ENCODE measurements around the gene MET. TPM values are rescaled to one million over a fixed set of nuclear protein-coding genes. Genes with fewer than 3 reads are reported as not detected.

The MET gene
- total RNA-seq, 1 experiment from 2014 or later = 8.3 TPM

DNA sequence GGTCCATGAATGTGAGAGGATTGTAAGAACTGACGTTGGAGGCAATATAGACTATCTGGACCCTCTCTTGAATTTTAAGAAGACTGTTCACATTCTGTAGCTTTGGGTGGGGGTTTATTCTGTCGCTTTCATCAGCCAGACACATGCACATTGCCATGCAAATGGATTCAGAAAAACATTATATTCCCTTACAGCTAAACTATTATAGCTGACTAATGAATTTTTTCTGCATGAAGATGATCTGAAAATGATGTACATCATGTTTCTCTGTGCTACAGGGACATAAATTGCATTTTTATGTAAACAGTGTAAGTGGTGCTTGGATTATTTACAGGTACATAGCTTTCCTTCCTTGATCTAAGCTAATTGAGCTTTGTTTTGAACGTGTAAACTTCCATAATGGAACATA lies 1.5 kb downstream of the MET start:
- Histone ChIP-seq H3K27me3 (replicated peaks) (no peaks in the 10 kb centered on the region), H3K36me3 (no peaks in the 10 kb centered on the region), H3K4me3 (no peak overlapping the region; the same call in 1 of the 2 replicates), H3K27ac (no peak overlapping the region), H3K9me3 (replicated peaks) (no peaks in the 10 kb centered on the region), H3K4me1 (replicated peaks) (peaks cover 11% of the 10 kb centered on the region)
- no peak for DNase-seq (ENCODE audit: low read depth in 1 of 2, low spot score in 2 of 2)

DNA sequence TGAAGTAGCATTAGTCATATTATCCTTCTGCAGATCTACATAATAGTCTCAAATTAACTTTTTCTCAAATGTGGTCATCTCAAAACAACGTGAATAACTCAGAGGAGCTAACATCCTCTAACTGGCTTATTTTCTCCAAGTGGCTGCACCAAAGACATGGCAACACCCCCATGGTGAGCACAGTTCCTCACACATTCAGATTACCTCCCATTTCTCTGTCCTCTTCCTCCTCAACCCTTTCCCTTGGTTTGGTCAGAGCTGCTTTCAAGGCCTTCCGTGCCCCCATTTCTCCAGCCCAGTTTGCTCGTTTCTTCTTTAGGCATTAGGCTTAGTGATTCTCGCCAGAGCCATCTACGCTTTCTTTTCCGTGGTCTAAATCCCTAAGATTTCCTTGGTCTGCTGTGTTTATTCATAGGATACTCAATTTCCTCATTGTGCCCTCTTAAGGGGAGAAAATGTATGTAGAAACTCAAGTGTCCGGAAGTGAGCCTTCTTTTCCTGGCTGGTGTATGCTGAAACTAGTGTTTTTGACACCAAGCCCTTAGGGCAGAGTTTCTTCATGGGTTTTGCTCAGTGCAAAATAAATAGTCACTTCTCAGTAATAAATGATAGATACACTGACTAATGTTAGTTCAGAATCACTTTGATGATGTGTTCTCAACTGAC lies 2.6 kb downstream of the MET start:
- Histone ChIP-seq H3K36me3 (no peaks in the 10 kb centered on the region), H3K4me1 (replicated peaks) (peaks cover 16% of the 10 kb centered on the region), H3K9me3 (replicated peaks) (no peaks in the 10 kb centered on the region), H3K4me3 (no peak overlapping the region), H3K27ac (no peak overlapping the region), H3K27me3 (replicated peaks) (no peaks in the 10 kb centered on the region)
- no peak for DNase-seq (ENCODE audit: low read depth in 1 of 2, low spot score in 2 of 2)

DNA sequence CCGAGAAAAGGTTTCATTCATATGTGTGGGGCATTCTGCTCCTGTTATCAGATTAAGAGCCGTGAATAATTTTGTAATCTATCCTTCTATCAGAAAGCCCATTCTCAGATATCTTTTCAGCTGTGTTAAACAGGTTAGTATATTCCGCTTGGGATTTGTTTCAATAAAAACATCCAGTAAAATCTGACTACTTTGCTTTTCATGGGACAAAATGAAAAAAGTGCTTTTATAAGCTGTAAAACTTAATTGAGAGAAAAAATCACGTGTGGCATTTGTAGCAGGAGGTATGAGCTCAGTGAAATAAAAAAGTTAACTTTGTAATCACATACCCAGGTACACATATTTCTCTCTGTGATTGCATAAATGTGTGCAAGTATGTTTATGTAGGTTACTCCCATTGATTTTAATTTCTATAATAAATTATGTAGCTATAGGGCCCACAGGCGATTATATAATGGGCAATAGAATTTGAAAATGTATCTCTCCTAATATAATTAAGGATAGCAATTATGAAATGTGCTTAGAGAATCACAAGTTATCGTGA lies 3.9 kb downstream of the MET start:
- H3K4me3 ChIP-seq = no peak overlapping the region
- no peak for DNase-seq (ENCODE audit: low read depth in 1 of 2, low spot score in 2 of 2)
- no peaks in the 10 kb centered on the region for H3K36me3 ChIP-seq
- no peak overlapping the region for H3K27ac ChIP-seq
- peaks cover 18% of the 10 kb centered on the region for H3K4me1 ChIP-seq (replicated peaks)
- no peaks in the 10 kb centered on the region for H3K27me3 ChIP-seq (replicated peaks)
- H3K9me3 ChIP-seq (replicated peaks) = no peaks in the 10 kb centered on the region

DNA sequence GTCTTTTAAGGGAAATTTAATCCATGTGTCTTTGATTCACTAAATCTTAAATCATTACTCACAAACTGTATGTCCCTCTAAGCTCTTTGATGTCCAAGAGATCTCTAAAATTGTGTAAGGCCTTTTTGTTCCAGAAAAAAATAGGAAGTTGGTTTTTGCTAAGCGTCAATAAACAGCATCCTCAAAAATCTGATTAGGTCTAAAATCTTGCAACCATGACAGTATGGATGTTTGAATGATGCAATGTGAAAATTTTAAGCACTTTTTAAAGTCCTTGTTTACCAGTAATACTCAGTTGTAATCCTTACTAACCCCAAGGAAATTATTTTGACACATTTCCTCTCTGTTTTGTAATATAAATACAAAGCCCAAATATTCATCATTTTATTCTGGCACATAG lies 6.8 kb downstream of the MET start:
- Histone ChIP-seq H3K4me1 (replicated peaks) (peaks cover 6% of the 10 kb centered on the region), H3K4me3 (no peak overlapping the region), H3K27ac (no peak overlapping the region), H3K36me3 (no peaks in the 10 kb centered on the region), H3K27me3 (replicated peaks) (no peaks in the 10 kb centered on the region), H3K9me3 (replicated peaks) (no peaks in the 10 kb centered on the region)
- no peak for DNase-seq (ENCODE audit: low read depth in 1 of 2, low spot score in 2 of 2)

DNA sequence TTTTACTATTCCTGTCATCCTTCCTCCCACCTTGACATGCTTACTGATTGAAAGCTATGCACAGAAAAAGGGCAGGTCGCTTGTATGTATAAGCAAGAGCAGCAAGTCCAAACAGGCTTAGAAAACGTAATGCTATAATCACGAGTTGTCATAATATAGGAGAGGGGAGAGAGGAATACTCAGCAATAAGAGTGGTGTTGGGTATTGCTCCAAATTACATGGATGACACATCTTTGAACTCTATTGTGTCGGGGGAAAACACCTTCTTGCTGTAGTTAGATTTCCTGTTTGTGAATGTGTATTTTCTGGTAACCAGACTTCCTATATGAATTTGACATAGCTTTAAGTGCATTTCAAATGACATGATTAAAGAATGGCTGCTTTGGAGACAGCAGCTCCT lies 7.5 kb downstream of the MET start:
- Histone ChIP-seq H3K9me3 (replicated peaks) (no peaks in the 10 kb centered on the region), H3K4me3 (no peak overlapping the region), H3K27ac (no peak overlapping the region), H3K27me3 (replicated peaks) (no peaks in the 10 kb centered on the region), H3K4me1 (replicated peaks) (peaks cover 6% of the 10 kb centered on the region), H3K36me3 (no peaks in the 10 kb centered on the region)
- DNase-seq (ENCODE audit: low read depth in 1 of 2, low spot score in 2 of 2) = no peak

DNA sequence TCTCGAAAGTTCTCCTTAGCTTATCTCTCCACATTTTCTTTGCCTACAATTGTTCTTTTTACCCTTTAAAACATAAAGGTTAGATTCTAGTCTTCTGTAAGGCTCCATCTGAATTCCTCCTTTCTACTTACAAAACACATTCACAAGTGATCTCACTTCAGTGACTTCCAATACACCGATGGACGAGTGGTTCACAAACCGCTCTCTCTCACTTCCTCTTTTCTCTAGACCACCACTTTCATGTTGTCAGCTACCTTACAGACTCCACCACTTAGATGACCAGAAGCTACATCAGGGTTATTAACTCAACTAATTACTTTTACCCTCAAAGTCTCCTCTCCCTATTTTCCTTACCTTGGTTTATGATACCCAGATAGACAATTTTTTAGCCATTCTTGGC lies 11.8 kb downstream of the MET start:
- H3K4me3 ChIP-seq = no peak overlapping the region
- no peak for DNase-seq (ENCODE audit: low read depth in 1 of 2, low spot score in 2 of 2)
- H3K9me3 ChIP-seq (replicated peaks) = no peaks in the 10 kb centered on the region
- H3K4me1 ChIP-seq (replicated peaks) = peaks cover 29% of the 10 kb centered on the region
- no peaks in the 10 kb centered on the region for H3K27me3 ChIP-seq (replicated peaks)
- no peak overlapping the region for H3K27ac ChIP-seq
- no peaks in the 10 kb centered on the region for H3K36me3 ChIP-seq

DNA sequence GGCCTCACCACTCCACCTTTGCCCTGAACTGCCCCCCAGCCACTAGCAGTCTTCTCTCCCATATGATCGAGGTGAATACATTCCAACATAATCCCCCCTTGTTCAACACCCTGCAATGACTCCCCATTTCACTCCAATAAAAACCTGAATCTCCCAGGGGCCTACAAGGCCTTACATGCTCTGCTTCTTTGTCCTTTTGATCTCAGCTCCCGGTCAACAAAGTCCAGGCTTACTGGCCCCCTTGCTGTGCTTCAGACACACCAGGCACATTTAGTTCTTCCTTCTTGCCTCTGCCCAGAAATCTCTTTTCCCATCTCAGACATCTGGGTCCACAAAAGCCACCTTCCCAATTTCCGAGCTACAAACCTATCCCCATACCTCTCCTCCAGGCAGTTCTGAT lies 14.0 kb downstream of the MET start:
- DNase-seq (ENCODE audit: low read depth in 1 of 2, low spot score in 2 of 2) = no peak
- Histone ChIP-seq H3K9me3 (replicated peaks) (no peaks in the 10 kb centered on the region), H3K4me3 (no peak overlapping the region), H3K27ac (no peak overlapping the region), H3K36me3 (no peaks in the 10 kb centered on the region), H3K27me3 (replicated peaks) (no peaks in the 10 kb centered on the region), H3K4me1 (replicated peaks) (peaks cover 37% of the 10 kb centered on the region)

DNA sequence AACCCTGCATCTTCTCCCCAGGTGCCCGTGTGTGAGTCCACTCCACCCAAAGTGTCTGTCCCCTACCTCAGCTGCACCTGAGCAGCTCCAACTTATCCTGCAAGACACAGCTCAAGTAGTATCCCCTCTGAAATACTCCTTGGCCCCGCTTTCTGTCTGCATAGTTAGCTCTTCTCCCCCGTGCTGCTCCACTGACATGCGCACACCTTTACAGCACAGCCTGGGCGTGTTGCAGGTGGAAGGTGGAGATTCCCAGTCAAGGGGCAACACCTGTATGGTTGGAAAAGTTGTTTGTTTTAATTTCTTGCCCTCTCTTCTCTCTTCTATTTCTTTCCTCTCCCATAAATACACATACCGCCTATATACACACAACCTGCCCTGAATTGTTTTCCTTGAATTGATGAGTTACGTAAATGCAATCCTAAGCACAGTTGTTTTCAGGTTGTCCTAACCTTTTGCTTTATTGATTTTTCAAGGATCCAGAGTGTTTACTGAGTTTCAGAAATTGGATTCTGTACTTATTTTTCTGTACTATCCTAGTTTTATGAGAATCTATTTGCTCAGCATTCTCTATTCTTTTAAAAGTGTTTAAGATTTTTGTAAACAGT lies 14.9 kb downstream of the MET start:
- H3K4me1 ChIP-seq (replicated peaks) = peaks cover 37% of the 10 kb centered on the region
- H3K9me3 ChIP-seq (replicated peaks) = no peaks in the 10 kb centered on the region
- H3K27ac ChIP-seq = no peak overlapping the region; the same call in 1 of the 2 replicates

DNA sequence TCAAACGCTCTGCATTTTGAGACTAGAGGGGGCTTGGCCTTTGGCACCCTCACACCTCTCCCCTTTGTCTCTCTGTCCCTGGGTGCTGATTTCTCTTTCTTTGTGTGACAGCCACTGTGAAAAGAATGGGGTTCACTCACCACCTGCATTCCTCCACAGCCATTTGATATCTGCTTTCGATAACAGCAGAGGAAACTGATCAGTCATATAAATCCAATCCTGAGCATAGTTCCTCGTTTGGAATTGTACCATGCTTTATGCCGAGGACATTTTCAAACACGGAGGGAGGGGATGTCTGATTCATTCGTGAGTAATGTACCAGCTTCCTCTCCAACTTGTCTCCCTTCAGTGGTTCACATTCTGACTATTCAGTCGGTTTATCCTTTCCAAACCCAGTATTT lies 15.8 kb downstream of the MET start:
- no peak overlapping the region for H3K4me3 ChIP-seq
- no peaks in the 10 kb centered on the region for H3K9me3 ChIP-seq (replicated peaks)
- H3K27me3 ChIP-seq (replicated peaks) = no peaks in the 10 kb centered on the region
- no peaks in the 10 kb centered on the region for H3K36me3 ChIP-seq
- H3K4me1 ChIP-seq (replicated peaks) = peaks cover 42% of the 10 kb centered on the region
- peak overlapping the region; percentile 66 for H3K27ac ChIP-seq
- DNase-seq (ENCODE audit: low read depth in 1 of 2, low spot score in 2 of 2) = peak in 1 of 2 experiments; percentile 50

More for the DNA sequence above, 14.9 kb downstream of the MET start:
- H3K4me3 ChIP-seq = no peak overlapping the region
- H3K36me3 ChIP-seq = no peaks in the 10 kb centered on the region
- DNase-seq (ENCODE audit: low read depth in 1 of 2, low spot score in 2 of 2) = no peak
- H3K27me3 ChIP-seq (replicated peaks) = no peaks in the 10 kb centered on the region

DNA sequence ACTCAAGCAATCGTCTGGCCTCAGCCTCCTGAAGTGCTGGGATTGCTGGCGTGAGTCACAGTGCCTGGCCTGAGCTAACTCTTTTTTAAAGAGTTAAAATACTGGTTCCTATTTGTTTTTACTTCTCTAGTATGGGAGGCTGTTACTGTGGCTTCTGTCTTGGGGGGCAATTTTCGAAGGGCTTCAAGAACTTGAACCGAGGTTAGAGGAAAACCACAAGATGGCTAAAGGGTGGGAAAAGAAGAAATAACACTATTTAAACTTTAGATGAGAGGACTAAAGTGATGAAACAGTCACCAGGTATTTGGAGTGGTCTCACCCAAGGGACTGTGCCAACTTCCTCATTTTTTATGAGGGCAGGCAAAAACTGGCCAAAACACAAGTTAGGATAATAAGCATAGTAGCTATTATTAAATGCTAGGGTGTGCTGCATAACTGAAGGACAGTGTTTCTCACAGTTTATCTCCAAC lies 17.8 kb downstream of the MET start:
- DNase-seq (ENCODE audit: low read depth in 1 of 2, low spot score in 2 of 2) = peak in 1 of 2 experiments; percentile 28
- H3K4me1 ChIP-seq (replicated peaks) = peaks cover 42% of the 10 kb centered on the region
- peak overlapping the region; percentile 13; the same call in 1 of the 2 replicates for H3K27ac ChIP-seq
- H3K4me3 ChIP-seq = no peak overlapping the region
- H3K9me3 ChIP-seq (replicated peaks) = no peaks in the 10 kb centered on the region
- no peaks in the 10 kb centered on the region for H3K36me3 ChIP-seq
- no peaks in the 10 kb centered on the region for H3K27me3 ChIP-seq (replicated peaks)

DNA sequence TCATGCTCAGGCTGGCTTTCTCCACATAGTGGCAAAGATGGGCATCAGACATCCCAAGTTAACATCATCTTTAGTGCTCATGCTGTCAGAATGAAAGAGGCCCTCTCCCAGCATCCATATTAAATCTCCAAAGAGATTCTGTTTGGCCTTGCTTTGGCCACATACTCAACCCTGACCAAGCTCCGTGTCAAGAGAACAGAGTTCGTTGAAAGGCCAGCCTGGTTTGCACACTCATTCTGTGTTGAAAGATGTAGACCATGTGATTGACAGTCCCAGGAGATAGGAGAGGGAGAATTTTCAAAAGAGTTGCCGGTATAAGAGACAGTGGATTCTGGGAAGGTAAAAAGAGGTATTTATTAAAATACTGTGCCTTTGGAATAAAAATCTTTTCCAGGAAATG lies 19.7 kb downstream of the MET start:
- Histone ChIP-seq H3K27ac (no peak overlapping the region), H3K9me3 (replicated peaks) (no peaks in the 10 kb centered on the region), H3K4me3 (no peak overlapping the region), H3K36me3 (no peaks in the 10 kb centered on the region), H3K4me1 (replicated peaks) (peaks cover 41% of the 10 kb centered on the region), H3K27me3 (replicated peaks) (no peaks in the 10 kb centered on the region)
- DNase-seq (ENCODE audit: low read depth in 1 of 2, low spot score in 2 of 2) = no peak

DNA sequence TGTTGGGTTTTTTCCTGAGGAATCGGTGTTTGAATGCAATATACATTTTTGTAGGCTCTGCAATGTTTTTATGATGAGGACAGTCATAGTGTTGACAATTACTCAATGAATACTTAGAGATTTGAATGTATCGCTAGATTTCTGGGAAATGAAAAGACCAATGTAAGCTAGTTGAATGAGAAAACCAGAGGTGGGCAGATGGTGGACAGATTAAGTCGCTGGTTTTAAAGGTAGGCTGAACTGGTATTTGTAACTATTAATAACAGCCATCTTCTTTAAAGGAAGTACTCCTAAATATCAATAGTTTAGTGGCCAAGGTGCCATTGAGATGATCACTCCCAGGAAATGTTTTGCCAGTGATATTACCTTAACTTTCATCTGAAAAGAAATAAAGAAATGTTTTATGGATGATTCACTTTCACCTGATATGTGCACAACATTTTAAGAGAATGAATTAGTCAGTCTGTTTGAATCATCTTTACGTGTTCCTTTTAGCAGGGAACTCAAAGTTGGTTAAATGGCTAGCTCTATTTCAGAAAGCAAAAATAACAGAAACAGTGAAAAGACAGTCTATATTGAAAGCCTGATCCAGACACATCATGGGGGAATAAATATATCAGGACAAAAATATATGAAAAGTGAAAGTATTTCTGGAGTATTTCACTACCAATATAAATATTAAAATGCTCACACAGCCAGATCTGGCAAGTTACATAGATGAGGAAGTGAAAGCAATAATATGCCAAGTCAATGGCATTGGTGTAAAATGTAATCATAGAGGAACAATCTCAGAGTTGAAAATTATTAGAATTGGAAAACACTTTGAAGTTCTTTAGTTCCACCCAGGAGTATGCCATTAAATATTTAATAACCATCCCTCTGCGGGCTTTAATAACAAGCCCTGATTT lies 20.7 kb downstream of the MET start:
- H3K4me3 ChIP-seq = no peak overlapping the region
- DNase-seq (ENCODE audit: low read depth in 1 of 2, low spot score in 2 of 2) = no peak
- H3K9me3 ChIP-seq (replicated peaks) = no peaks in the 10 kb centered on the region
- H3K27ac ChIP-seq = no peak overlapping the region
- H3K27me3 ChIP-seq (replicated peaks) = no peaks in the 10 kb centered on the region
- no peaks in the 10 kb centered on the region for H3K36me3 ChIP-seq
- H3K4me1 ChIP-seq (replicated peaks) = peaks cover 31% of the 10 kb centered on the region

DNA sequence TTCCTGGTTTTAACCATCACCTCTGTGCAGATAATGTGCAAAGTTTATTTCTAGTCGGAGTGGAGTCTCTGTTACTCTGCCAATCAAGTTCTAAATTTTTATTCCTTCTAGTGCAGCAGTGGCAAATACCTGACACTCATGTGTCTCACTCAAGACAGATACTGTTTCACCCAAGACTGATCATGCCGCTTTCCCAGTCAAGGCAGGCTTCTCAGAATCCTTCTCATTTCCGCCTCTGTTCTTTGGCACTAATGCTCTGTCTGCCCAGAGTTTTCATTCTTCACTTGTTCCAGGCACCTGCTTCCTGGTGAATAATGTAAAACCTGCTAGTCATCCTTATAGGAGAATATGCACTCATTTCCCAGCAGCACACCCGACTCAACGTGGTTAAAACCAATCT lies 24.7 kb downstream of the MET start:
- DNase-seq (ENCODE audit: low read depth in 1 of 2, low spot score in 2 of 2) = no peak
- Histone ChIP-seq H3K9me3 (replicated peaks) (no peaks in the 10 kb centered on the region), H3K4me1 (replicated peaks) (peaks cover 5% of the 10 kb centered on the region; the same call in 1 of the 2 replicates), H3K36me3 (no peaks in the 10 kb centered on the region), H3K4me3 (no peak overlapping the region), H3K27me3 (replicated peaks) (no peaks in the 10 kb centered on the region), H3K27ac (no peak overlapping the region)

All from SJSA1 (cell line).